ENCODE measurements around the gene DPEP2.

GRCh38 chr16:67962135-67962534, 37.1 kb downstream of the DPEP2 start:
- TF ChIP-seq CTCF (IDR thresholded peaks at IDR 0.05) (no peak), EP300 (IDR thresholded peaks at IDR 0.05) (no peak), POLR2A (IDR thresholded peaks at IDR 0.05) (no peak)

Data from stomach (tissue), 4 donors.